IPS-18a (cell line): ENCODE data around the gene LAMTOR1.

Experiments
- H3K27ac ChIP-seq: one replicate; pipeline ENCODE4 v1.5.1; 2013; ENCODE audit warnings: low read length
- H3K27me3 ChIP-seq: one replicate; pipeline ENCODE4 v1.6.1; 2013; ENCODE audit warnings: mild to moderate bottlenecking, low read length; ENCODE audit not compliant: control insufficient read depth, insufficient read depth
- H3K36me3 ChIP-seq: one replicate; pipeline ENCODE4 v1.6.1; 2013; ENCODE audit warnings: low read depth, low read length; ENCODE audit not compliant: control insufficient read depth
- H3K4me1 ChIP-seq: one replicate; pipeline ENCODE4 v1.6.1; 2013; ENCODE audit warnings: low read depth, low read length; ENCODE audit not compliant: control insufficient read depth
- H3K4me3 ChIP-seq: one replicate; pipeline ENCODE4 v1.5.1; 2013; ENCODE audit warnings: low read length
- H3K9ac ChIP-seq: one replicate; pipeline ENCODE4 v1.6.1; 2013; ENCODE audit warnings: mild to moderate bottlenecking, low read length, moderate library complexity
- H3K9me3 ChIP-seq: one replicate; pipeline ENCODE4 v1.6.1; 2013; ENCODE audit warnings: low read depth, low read length; ENCODE audit not compliant: control insufficient read depth

LAMTOR1 gene

GRCh38 chr11:72058416-72059034, 44.6 kb downstream of the LAMTOR1 start:
- Histone ChIP-seq H3K9ac (no peak overlapping the region), H3K4me1 (no peaks in the 10 kb centered on the region), H3K27ac (no peak overlapping the region), H3K36me3 (peaks cover 13% of the 10 kb centered on the region), H3K27me3 (no peaks in the 10 kb centered on the region), H3K9me3 (no peaks in the 10 kb centered on the region), H3K4me3 (no peak overlapping the region)

- H3K9me3 ChIP-seq, result no peaks in the 10 kb centered on the region
- peaks cover 10% of the 10 kb centered on the region for H3K4me1 ChIP-seq
- no peaks in the 10 kb centered on the region for H3K27me3 ChIP-seq
- H3K4me3 ChIP-seq, result no peak overlapping the region
- no peak overlapping the region for H3K27ac ChIP-seq
- no peak overlapping the region for H3K9ac ChIP-seq
- H3K36me3 ChIP-seq, result no peaks in the 10 kb centered on the region
These were observed 54.2 kb downstream of the LAMTOR1 start for GRCh38 chr11:72048766-72049460.
